ENCODE results near the gene RFESD.

DNA sequence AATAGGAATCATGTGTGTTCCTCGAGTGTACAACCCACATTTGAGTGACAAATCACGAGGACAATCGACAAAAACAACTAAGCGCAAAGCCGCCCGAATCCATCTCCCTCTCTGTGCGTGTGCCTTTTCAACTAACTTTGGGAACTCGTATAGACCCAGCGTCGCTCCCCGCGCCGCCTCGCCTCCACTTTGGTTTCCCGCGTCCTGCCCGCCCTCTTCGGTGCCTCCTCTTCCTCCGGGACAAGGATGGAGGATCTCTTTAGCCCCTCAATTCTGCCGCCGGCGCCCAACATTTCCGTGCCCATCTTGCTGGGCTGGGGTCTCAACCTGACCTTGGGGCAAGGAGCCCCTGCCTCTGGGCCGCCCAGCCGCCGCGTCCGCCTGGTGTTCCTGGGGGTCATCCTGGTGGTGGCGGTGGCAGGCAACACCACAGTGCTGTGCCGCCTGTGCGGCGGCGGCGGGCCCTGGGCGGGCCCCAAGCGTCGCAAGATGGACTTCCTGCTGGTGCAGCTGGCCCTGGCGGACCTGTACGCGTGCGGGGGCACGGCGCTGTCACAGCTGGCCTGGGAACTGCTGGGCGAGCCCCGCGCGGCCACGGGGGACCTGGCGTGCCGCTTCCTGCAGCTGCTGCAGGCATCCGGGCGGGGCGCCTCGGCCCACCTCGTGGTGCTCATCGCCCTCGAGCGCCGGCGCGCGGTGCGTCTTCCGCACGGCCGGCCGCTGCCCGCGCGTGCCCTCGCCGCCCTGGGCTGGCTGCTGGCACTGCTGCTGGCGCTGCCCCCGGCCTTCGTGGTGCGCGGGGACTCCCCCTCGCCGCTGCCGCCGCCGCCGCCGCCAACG, 26.3 kb upstream of the RFESD start, which contains the start of gene GPR150:
- TF ChIP-seq, protein P1, sequence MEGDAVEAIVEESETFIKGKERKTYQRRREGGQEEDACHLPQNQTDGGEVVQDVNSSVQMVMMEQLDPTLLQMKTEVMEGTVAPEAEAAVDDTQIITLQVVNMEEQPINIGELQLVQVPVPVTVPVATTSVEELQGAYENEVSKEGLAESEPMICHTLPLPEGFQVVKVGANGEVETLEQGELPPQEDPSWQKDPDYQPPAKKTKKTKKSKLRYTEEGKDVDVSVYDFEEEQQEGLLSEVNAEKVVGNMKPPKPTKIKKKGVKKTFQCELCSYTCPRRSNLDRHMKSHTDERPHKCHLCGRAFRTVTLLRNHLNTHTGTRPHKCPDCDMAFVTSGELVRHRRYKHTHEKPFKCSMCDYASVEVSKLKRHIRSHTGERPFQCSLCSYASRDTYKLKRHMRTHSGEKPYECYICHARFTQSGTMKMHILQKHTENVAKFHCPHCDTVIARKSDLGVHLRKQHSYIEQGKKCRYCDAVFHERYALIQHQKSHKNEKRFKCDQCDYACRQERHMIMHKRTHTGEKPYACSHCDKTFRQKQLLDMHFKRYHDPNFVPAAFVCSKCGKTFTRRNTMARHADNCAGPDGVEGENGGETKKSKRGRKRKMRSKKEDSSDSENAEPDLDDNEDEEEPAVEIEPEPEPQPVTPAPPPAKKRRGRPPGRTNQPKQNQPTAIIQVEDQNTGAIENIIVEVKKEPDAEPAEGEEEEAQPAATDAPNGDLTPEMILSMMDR (IDR thresholded peaks at IDR 0.05) = peak in 1 of 4 experiments; percentile 9
- TF ChIP-seq POLR2A (IDR thresholded peaks at IDR 0.05) (no peak), EP300 (IDR thresholded peaks at IDR 0.05) (no peak), POLR2AphosphoS5 (IDR thresholded peaks at IDR 0.05) (no peak)
